Bronchial epithelial cell (primary cell): Measurements from ENCODE around the gene TRIM5. TPM values are rescaled to one million over a fixed set of nuclear protein-coding genes. Genes with fewer than 3 reads are reported as not detected.

Experiments
- DNase-seq: peaks from one replicate; pipeline ENCODE4 v3.0.0-alpha.2; 2010; ENCODE audit warnings: low read depth
- FAIRE-seq: peaks from 2 replicates; lab custom pipeline; 2011; peaks lifted over from hg19 to GRCh38; lab: Jason Lieb, UNC
- H3K27me3 ChIP-seq: 2 replicates; pipeline ENCODE4 v1.5.1; 2011; ENCODE audit warnings: low read length; ENCODE audit not compliant: control insufficient read depth, insufficient read depth
- H3K36me3 ChIP-seq: 2 replicates; pipeline ENCODE4 v1.5.1; 2011; ENCODE audit warnings: low read length; ENCODE audit not compliant: control insufficient read depth, insufficient read depth
- H3K4me3 ChIP-seq: 2 replicates; pipeline ENCODE4 v1.5.1; 2011; ENCODE audit warnings: mild to moderate bottlenecking, low read depth, low read length, control low read depth
- CTCF ChIP-seq: IDR thresholded peaks from 2 replicates; pipeline ENCODE4 v1.5.1; 2011; ENCODE audit warnings: mild to moderate bottlenecking, moderate library complexity, low read length, control low read depth, inconsistent platforms; ENCODE audit not compliant: insufficient read depth, severe bottlenecking
- total RNA-seq: library from RNA; depleted of rRNA; stranded (reverse); fragments of >200 nt; gene quantifications from 2 replicates; pipeline ENCODE4 v1.2.1, GENCODE V29; 2014

TRIM5 gene
- total RNA-seq, 1 donor from 2014 or later: 32.9 TPM

DNA sequence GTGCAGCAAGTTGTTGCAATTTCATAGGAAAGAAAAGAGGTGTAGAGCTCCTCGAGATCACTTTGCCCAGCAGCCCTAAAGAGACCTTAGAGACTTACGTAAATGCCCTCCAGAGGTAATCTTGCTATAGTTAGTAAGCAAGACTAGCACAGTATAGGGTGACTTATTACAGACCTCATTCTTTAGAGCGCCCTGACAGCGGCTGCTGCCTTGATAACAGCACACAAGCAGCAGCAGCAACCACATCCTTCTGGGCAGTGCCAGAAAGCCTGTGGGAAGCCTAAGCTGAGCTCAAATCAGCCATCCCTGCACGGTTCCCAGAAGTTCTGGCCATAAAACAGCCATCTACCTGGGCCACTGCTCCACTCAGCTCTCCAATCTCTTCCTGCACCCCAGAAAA, 28.8 kb upstream of the TRIM5 start:
- no peak for TF ChIP-seq CTCF
- no peaks in the 10 kb centered on the region for H3K36me3 ChIP-seq
- DNase-seq (no peak), FAIRE-seq (no peak)
- no peak overlapping the region for H3K4me3 ChIP-seq
- H3K27me3 ChIP-seq: no peaks in the 10 kb centered on the region

DNA sequence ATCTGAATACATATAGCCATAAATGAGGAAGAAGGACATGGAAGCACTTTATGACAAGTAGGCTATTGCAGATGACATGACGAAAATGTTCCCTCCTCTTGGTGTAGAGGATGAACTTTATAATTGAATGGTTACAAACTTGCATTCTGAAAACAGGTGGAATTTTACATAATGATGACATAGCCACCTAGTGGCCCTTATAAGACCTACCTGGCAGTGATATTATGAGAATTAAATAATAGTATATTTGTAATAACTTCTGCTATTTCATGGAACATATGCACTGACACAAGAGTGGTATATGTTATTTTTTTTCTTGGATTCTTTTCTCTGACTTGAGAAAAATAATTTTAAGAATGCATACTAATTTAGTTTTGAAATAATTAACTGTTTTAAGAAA, 27.6 kb upstream of the TRIM5 start:
- H3K27me3 ChIP-seq: no peaks in the 10 kb centered on the region

DNA sequence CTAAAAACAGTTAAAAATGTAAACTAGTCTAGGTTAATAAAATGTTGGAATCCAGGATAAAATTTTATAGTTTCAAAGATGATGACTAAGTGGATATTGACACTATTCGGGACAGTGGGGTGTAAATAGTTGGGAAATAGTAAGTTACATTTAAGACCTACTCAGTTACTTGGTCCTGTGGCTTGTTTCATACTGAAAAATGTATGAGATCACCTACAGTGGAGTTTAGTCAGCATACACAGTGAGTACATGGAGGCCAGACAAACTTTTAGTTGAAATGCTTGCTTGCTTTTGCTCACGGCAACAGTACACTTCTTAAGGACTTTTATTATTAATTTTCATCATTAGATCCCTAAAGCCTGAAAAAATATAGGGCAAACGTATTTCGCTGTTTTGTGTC, 20.8 kb upstream of the TRIM5 start:
- Histone ChIP-seq H3K4me3 (no peak overlapping the region), H3K36me3 (peaks cover 1% of the 10 kb centered on the region), H3K27me3 (no peaks in the 10 kb centered on the region)
- no peak for TF ChIP-seq CTCF
- peak; percentile 41 for DNase-seq
- FAIRE-seq: no peak

More for the DNA sequence above, 27.6 kb upstream of the TRIM5 start:
- FAIRE-seq (no peak), DNase-seq (peak; percentile 43)
- peak; percentile 34 for TF ChIP-seq CTCF
- Histone ChIP-seq H3K36me3 (peaks cover 1% of the 10 kb centered on the region), H3K4me3 (no peak overlapping the region)

GRCh38 chr11:5703741-5704536, 19.1 kb upstream of the TRIM5 start:
- Histone ChIP-seq H3K36me3 (peaks cover 1% of the 10 kb centered on the region), H3K4me3 (no peak overlapping the region), H3K27me3 (no peaks in the 10 kb centered on the region)
- DNase-seq: no peak
- no peak for TF ChIP-seq CTCF
- FAIRE-seq: no peak

- no peak for TF ChIP-seq CTCF
- Histone ChIP-seq H3K4me3 (no peak overlapping the region), H3K27me3 (no peaks in the 10 kb centered on the region), H3K36me3 (peaks cover under 1% of the 10 kb centered on the region)
- DNase-seq (no peak), FAIRE-seq (no peak)
These were observed 16.2 kb upstream of the TRIM5 start for GRCh38 chr11:5701055-5701577.
